GM20000 (cell line): ENCODE data around the gene ELK4.
A peak's percentile ranks its signal among the peaks of the same experiment; 100 is the strongest.

Experiments
- DNase-seq: peaks from one replicate; pipeline ENCODE4 v3.0.0; 2012; ENCODE audit warnings: low spot score
- CTCF ChIP-seq: IDR thresholded peaks from 2 replicates; pipeline ENCODE4 v1.5.1; 2012; ENCODE audit warnings: mild to moderate bottlenecking, control low read depth; ENCODE audit errors: extremely low read depth, missing control alignments

The ELK4 gene

GRCh38 chr1:205600085-205600484, 31.7 kb downstream of the ELK4 start:
- no peak for TF ChIP-seq CTCF

GRCh38 chr1:205599669-205600042, 32.2 kb downstream of the ELK4 start:
- DNase-seq, result no peak
- TF ChIP-seq CTCF, result no peak

More at GRCh38 chr1:205600085-205600484, 31.7 kb downstream of the ELK4 start:
- DNase-seq, result peak; percentile 42

GRCh38 chr1:205598841-205599668, 32.8 kb downstream of the ELK4 start:
- TF ChIP-seq CTCF, result no peak
- no peak for DNase-seq

- TF ChIP-seq CTCF, result no peak
- DNase-seq, result no peak
These were observed 34.0 kb downstream of the ELK4 start for GRCh38 chr1:205597691-205598314.

- DNase-seq, result no peak
These were observed 34.9 kb downstream of the ELK4 start for GRCh38 chr1:205596876-205597275.

GRCh38 chr1:205595861-205596260, 36.0 kb downstream of the ELK4 start:
- DNase-seq, result no peak

More at GRCh38 chr1:205596876-205597275, 34.9 kb downstream of the ELK4 start:
- TF ChIP-seq CTCF, result no peak

More at GRCh38 chr1:205595861-205596260, 36.0 kb downstream of the ELK4 start:
- no peak for TF ChIP-seq CTCF
